HCT116 (cell line): Measurements from ENCODE around the gene KPNA1. TPM values are rescaled to one million over a fixed set of nuclear protein-coding genes. Genes with fewer than 3 reads are reported as not detected.

Experiments used
- ATAC-seq: fragments of 200-7000 bp; cut with Tn5 transposase; 2 replicates; pipeline ENCODE4 v1.9.1; 2020; ENCODE audit warnings: mild to moderate bottlenecking, moderate library complexity
- BruUV-seq: library from RNA; stranded (reverse); fragments of 400-500 nt; replicated peaks from 2 replicates; lab custom pipeline; 2021; lab: Mats Ljungman, UMichigan
- CTCF ChIA-PET: fragments of 300-600 bp; sonication (Branson Sonifier 250); formaldehyde crosslinking; loops from one replicate; lab custom pipeline; 2021; ENCODE audit warnings: antibody characterized with exemption; lab: Charles Lee
- POLR2A ChIA-PET: fragments of 300-600, 350-600 bp; sonication (Branson Sonifier 250); formaldehyde crosslinking; loops from one replicate; lab custom pipeline; 2021; ENCODE audit warnings: antibody characterized with exemption; lab: Charles Lee
- RAD21 ChIA-PET, 2 experiments: fragments of 300-600 bp; sonication (Branson Sonifier 250); formaldehyde crosslinking; loops; one replicate each; lab custom pipeline; 2023; ENCODE audit warnings: low total read pairs in 2 of 2; ENCODE audit not compliant: uncharacterized antibody in 2 of 2, unreplicated experiment in 2 of 2, low non-redundant PET in 1 of 2; lab: Charles Lee
- DNase-seq: peaks from one replicate; pipeline ENCODE4 v3.0.0-alpha.2; 2010; ENCODE audit warnings: low read depth, low spot score
- H2AFZ ChIP-seq: fragments of 200-600 bp; shearing (Covaris generic), sonication (generic); 2 replicates; pipeline ENCODE4 v1.6.1; 2017; ENCODE audit warnings: low read depth, mixed run types, mixed read lengths, antibody characterized with exemption, low read length; ENCODE audit not compliant: poor library complexity, severe bottlenecking
- H3K27ac ChIP-seq: 2 replicates; pipeline ENCODE4 v1.5.1; 2012; ENCODE audit warnings: low read depth, low read length
- H3K27me3 ChIP-seq: fragments of 200-600 bp; sonication (generic); 2 replicates; pipeline ENCODE4 v1.6.1; 2016; ENCODE audit warnings: mixed run types, low read length, mixed read lengths; ENCODE audit not compliant: insufficient read depth
- H3K36me3 ChIP-seq, 2 experiments: fragments of 200-500 bp in 1 of 2; fragments of 200-600 bp in 1 of 2; sonication (Bioruptor generic) in 1 of 2; sonication (generic) in 1 of 2; 2 replicates each; pipeline versions ENCODE4 v1.5.1 to v1.6.1; 2014 to 2016; ENCODE audit warnings: low read length in 2 of 2, inconsistent platforms in 1 of 2, mixed read lengths in 1 of 2, mixed run types in 1 of 2; ENCODE audit not compliant: insufficient read depth in 2 of 2, control insufficient read depth in 1 of 2
- H3K4me1 ChIP-seq, 2 experiments: fragments of 200-600 bp in 1 of 2; sonication (generic) in 1 of 2; 2 replicates each; pipeline versions ENCODE4 v1.5.1 to v1.6.1; 2012 to 2017; ENCODE audit warnings: low read length in 2 of 2, inconsistent platforms in 1 of 2, mild to moderate bottlenecking in 1 of 2, mixed read lengths in 1 of 2, mixed run types in 1 of 2, moderate library complexity in 1 of 2; ENCODE audit not compliant: insufficient read depth in 2 of 2, control insufficient read depth in 1 of 2
- H3K4me2 ChIP-seq: fragments of 200-600 bp; sonication (generic); 2 replicates; pipeline ENCODE4 v1.6.1; 2017; ENCODE audit warnings: mixed run types, low read length, mixed read lengths
- H3K4me3 ChIP-seq, 2 experiments: fragments of 200-600 bp in 1 of 2; sonication (generic) in 1 of 2; replicated peaks in 1 of 2; 2 replicates each; pipeline ENCODE4 v1.5.1; 2011 to 2016; ENCODE audit warnings: low read length in 2 of 2, control low read depth in 1 of 2, low read depth in 1 of 2, mild to moderate bottlenecking in 1 of 2, mixed read lengths in 1 of 2, mixed run types in 1 of 2
- H3K79me2 ChIP-seq: fragments of 200-600 bp; sonication (generic); 2 replicates; pipeline ENCODE4 v1.6.1; 2017; ENCODE audit warnings: mild to moderate bottlenecking, mixed run types, low read length, moderate library complexity, mixed read lengths; ENCODE audit not compliant: insufficient read depth
- H3K9ac ChIP-seq: fragments of 200-600 bp; sonication (generic); 2 replicates; pipeline ENCODE4 v1.6.1; 2016; ENCODE audit warnings: low read length, mixed read lengths
- H3K9me2 ChIP-seq: fragments of 200-600 bp; sonication (generic), shearing (Covaris generic); 2 replicates; pipeline ENCODE4 v1.6.1; 2017; ENCODE audit warnings: mixed run types, mild to moderate bottlenecking, moderate library complexity; ENCODE audit not compliant: insufficient read depth
- H3K9me3 ChIP-seq, 2 experiments: fragments of 200-500 bp in 1 of 2; fragments of 200-600 bp in 1 of 2; sonication (Bioruptor generic) in 1 of 2; sonication (generic) in 1 of 2; 2 replicates each; pipeline ENCODE4 v1.6.1; 2014 to 2017; ENCODE audit warnings: low read length in 2 of 2, mixed read lengths in 2 of 2, inconsistent platforms in 1 of 2, low read depth in 1 of 2, mild to moderate bottlenecking in 1 of 2, mixed run types in 1 of 2, moderate library complexity in 1 of 2; ENCODE audit not compliant: control insufficient read depth in 1 of 2, insufficient read depth in 1 of 2
- H4K20me1 ChIP-seq: fragments of 200-600 bp; sonication (generic), shearing (Covaris generic); 2 replicates; pipeline ENCODE4 v1.6.1; 2017; ENCODE audit warnings: mixed run types, mild to moderate bottlenecking, moderate library complexity; ENCODE audit not compliant: insufficient read depth
- CBX3 ChIP-seq: IDR thresholded peaks from 2 replicates; pipeline ENCODE4 v1.6.1; 2012; ENCODE audit warnings: low read depth
- CEBPB ChIP-seq: IDR thresholded peaks from 2 replicates; pipeline ENCODE4 v1.6.1; 2012; ENCODE audit warnings: low read depth
- CTCF ChIP-seq, 3 experiments: fragments of 200-600 bp in 1 of 3; sonication (generic) in 1 of 3; IDR thresholded peaks in 2 of 3; conservative IDR thresholded peaks in 1 of 3; 2 replicates each; pipeline ENCODE4 v1.5.1; 2012 to 2017; ENCODE audit warnings: low read depth in 2 of 3, low read length in 2 of 3, antibody characterized with exemption in 1 of 3, borderline replicate concordance in 1 of 3, control low read depth in 1 of 3, mild to moderate bottlenecking in 1 of 3, mixed read lengths in 1 of 3, mixed run types in 1 of 3, moderate library complexity in 1 of 3; ENCODE audit not compliant: insufficient read depth in 1 of 3
- ELF1 ChIP-seq: IDR thresholded peaks from 2 replicates; pipeline ENCODE4 v1.6.1; 2012; ENCODE audit warnings: low read depth, borderline replicate concordance
- POLR2A ChIP-seq: IDR thresholded peaks from 2 replicates; pipeline ENCODE4 v1.7.0; 2011; ENCODE audit warnings: borderline replicate concordance; ENCODE audit not compliant: insufficient read depth, insufficient read length; ENCODE audit errors: extremely low read depth
- POLR2AphosphoS5 ChIP-seq: IDR thresholded peaks from 2 replicates; pipeline ENCODE4 v1.6.1; 2011; ENCODE audit warnings: mild to moderate bottlenecking, low read depth, low read length, moderate library complexity
- RAD21 ChIP-seq: IDR thresholded peaks from 2 replicates; pipeline ENCODE4 v1.6.1; 2012; ENCODE audit warnings: low read depth, mild to moderate bottlenecking
- SIN3A ChIP-seq: IDR thresholded peaks from 2 replicates; pipeline ENCODE4 v1.6.1; 2012; ENCODE audit warnings: low read depth
- SP1 ChIP-seq: IDR thresholded peaks from 2 replicates; pipeline ENCODE4 v1.6.1; 2012; ENCODE audit warnings: low read depth
- TCF7L2 ChIP-seq: IDR thresholded peaks from 2 replicates; pipeline ENCODE4 v1.7.0; 2011; ENCODE audit warnings: borderline replicate concordance, inconsistent platforms; ENCODE audit not compliant: insufficient read depth, insufficient read length; ENCODE audit errors: extremely low read depth
- ZFX ChIP-seq: fragments of 450-650 bp; IDR thresholded peaks from 2 replicates; pipeline ENCODE4 v1.6.1; 2017
- intact Hi-C: fragments of 100-400 bp; cut with micrococcal nuclease; formaldehyde crosslinking; loops from 2 replicates; pipeline ENCODE4 v1.10.0; 2022
- total RNA-seq: library from RNA; stranded (reverse); gene quantifications from one replicate; pipeline ENCODE4 v1.2.1, GENCODE V29; 2021; ENCODE audit not compliant: unreplicated experiment
- TF ChIP-seq, protein P1 (sequence below): IDR thresholded peaks from 2 replicates; pipeline ENCODE4 v1.6.1; 2012; ENCODE audit warnings: low read depth
- TF ChIP-seq, protein P2 (sequence below): IDR thresholded peaks from 2 replicates; pipeline ENCODE4 v1.6.1; 2012

KPNA1 gene
- total RNA-seq, 1 experiment from 2014 or later = 73.4 TPM

GRCh38 chr3:122416966-122417365, 97.8 kb downstream of the KPNA1 start (continued):
- TF ChIP-seq, protein P1, sequence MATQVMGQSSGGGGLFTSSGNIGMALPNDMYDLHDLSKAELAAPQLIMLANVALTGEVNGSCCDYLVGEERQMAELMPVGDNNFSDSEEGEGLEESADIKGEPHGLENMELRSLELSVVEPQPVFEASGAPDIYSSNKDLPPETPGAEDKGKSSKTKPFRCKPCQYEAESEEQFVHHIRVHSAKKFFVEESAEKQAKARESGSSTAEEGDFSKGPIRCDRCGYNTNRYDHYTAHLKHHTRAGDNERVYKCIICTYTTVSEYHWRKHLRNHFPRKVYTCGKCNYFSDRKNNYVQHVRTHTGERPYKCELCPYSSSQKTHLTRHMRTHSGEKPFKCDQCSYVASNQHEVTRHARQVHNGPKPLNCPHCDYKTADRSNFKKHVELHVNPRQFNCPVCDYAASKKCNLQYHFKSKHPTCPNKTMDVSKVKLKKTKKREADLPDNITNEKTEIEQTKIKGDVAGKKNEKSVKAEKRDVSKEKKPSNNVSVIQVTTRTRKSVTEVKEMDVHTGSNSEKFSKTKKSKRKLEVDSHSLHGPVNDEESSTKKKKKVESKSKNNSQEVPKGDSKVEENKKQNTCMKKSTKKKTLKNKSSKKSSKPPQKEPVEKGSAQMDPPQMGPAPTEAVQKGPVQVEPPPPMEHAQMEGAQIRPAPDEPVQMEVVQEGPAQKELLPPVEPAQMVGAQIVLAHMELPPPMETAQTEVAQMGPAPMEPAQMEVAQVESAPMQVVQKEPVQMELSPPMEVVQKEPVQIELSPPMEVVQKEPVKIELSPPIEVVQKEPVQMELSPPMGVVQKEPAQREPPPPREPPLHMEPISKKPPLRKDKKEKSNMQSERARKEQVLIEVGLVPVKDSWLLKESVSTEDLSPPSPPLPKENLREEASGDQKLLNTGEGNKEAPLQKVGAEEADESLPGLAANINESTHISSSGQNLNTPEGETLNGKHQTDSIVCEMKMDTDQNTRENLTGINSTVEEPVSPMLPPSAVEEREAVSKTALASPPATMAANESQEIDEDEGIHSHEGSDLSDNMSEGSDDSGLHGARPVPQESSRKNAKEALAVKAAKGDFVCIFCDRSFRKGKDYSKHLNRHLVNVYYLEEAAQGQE = no peak
- TF ChIP-seq CBX3 = no peak
- TF ChIP-seq SP1 = no peak
- TF ChIP-seq TCF7L2 = no peak
- TF ChIP-seq, protein P2, sequence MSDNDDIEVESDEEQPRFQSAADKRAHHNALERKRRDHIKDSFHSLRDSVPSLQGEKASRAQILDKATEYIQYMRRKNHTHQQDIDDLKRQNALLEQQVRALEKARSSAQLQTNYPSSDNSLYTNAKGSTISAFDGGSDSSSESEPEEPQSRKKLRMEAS = no peak

GRCh38 chr3:122415762-122416654, 98.7 kb downstream of the KPNA1 start, which contains the start of gene WDR5B:
WDR5B (minus strand) TSS chr3:122416062; CDS start chr3:122415528, 534 bp downstream.
- Histone ChIP-seq H3K4me3 (peak within 1 kb of the TSS; percentile 82 to 84), H3K4me2 (peak within 1 kb of the TSS; percentile 77), H3K27me3 (no peaks in the 10 kb centered on the region), H3K9ac (peak within 1 kb of the TSS; percentile 72), H3K4me1 (peaks cover 6 to 15% of the 10 kb centered on the region in 2 experiments; a peak in 3 of 4 replicates), H3K36me3 (peaks cover 0 to 7% of the 10 kb centered on the region in 2 experiments; a peak in 2 of 4 replicates), H4K20me1 (no peaks in the 10 kb centered on the region), H3K27ac (peak within 1 kb of the TSS; percentile 74), H3K9me2 (no peaks in the 10 kb centered on the region), H2AFZ (no peak within 1 kb of the TSS), H3K79me2 (peaks cover 28% of the 10 kb centered on the region), H3K9me3 (no peaks in the 10 kb centered on the region)
- BruUV-seq = TSS peak; percentile 79
- intact Hi-C loops = no loop called here
- TF ChIP-seq CEBPB = no peak
- peak in 2 of 3 experiments; percentile 11 to 17; a peak in 1 of 6 replicates for TF ChIP-seq CTCF (IDR thresholded peaks at IDR 0.05 in 2 of 3, conservative IDR thresholded peaks at IDR 0.05 in 1 of 3; ENCODE audit: borderline replicate concordance in 1 of 3, insufficient read depth in 1 of 3, low read depth in 2 of 3, low read length in 2 of 3)
- TF ChIP-seq, protein P2 = peak; percentile 81
- peak; percentile 80 for TF ChIP-seq SP1
- TF ChIP-seq SIN3A = peak; percentile 89
- TF ChIP-seq TCF7L2 = no peak
- TF ChIP-seq RAD21 = no peak
- TF ChIP-seq ZFX = peak; percentile 82
- TF ChIP-seq POLR2AphosphoS5 = peak; percentile 99
- TF ChIP-seq ELF1 = peak; percentile 73
- TF ChIP-seq POLR2A = peak; percentile 97
- ChIA-PET CTCF (interaction anchor here (0.6 to 2.4 kb wide), 5 partner anchors 23 to 339 kb away, joined by 3 to 8 read pairs (median 3); partner anchors contain the start of gene FAM162A), POLR2A (interaction anchor here (0.9 to 2.3 kb wide), 3 partner anchors 11 to 68 kb away, joined by 4 to 12 read pairs (median 4); partner anchors contain the start of genes FAM162A and MIX23), RAD21 (no interaction called here)
- ATAC-seq (peak; percentile 92), DNase-seq (peak; percentile 94)
